ENCODE data around the gene PCGF3.
"Not testable (repeated sequence)": the region's sequence is repeated elsewhere in the genome, so short reads cannot be mapped to it uniquely, and the experiment has no call there.

PCGF3 gene

GRCh38 chr4:806979-807378 lies 101.3 kb downstream of the PCGF3 start:
- POLR2A ChIA-PET; H3K27ac ChIP-seq (ENCODE audit: extremely low read depth, low read depth, low read length); H3K4me3 ChIP-seq (ENCODE audit: low read depth, low read length); H3K4me1 ChIP-seq (ENCODE audit: control insufficient read depth, insufficient read depth, low read length); H3K36me3 ChIP-seq (ENCODE audit: control insufficient read depth in 2 of 2, insufficient read depth in 1 of 2, low read length in 2 of 2); H3K9me3 ChIP-seq (ENCODE audit: control insufficient read depth, insufficient read depth, low read depth, low read length): not testable (repeated sequence)
- CTCF ChIA-PET, result interaction anchor here (0.7 kb wide), 1 partner anchor 18 kb away, joined by 3 read pairs; no protein-coding TSS in a partner anchor
- TF ChIP-seq ZNF280D (tag by site-specific recombination; IDR thresholded peaks at IDR 0.05) (0 out of 2 replicates have a peak, but pooled peaks have one; percentile 32), ZNF146 (tag by site-specific recombination; IDR thresholded peaks at IDR 0.05) (peak; percentile 65; the same call in 1 of the 2 replicates)

- ChIA-PET POLR2A (no interaction called here), CTCF (interaction anchor here (0.7 kb wide), 1 partner anchor 17 kb away, joined by 3 read pairs; no protein-coding TSS in a partner anchor)
- Histone ChIP-seq H3K36me3 (ENCODE audit: control insufficient read depth in 2 of 2, insufficient read depth in 1 of 2, low read length in 2 of 2) (no peaks in the 10 kb centered on the region), H3K27ac (ENCODE audit: extremely low read depth, low read depth, low read length) (no peak overlapping the region), H3K9me3 (ENCODE audit: control insufficient read depth, insufficient read depth, low read depth, low read length) (no peaks in the 10 kb centered on the region), H3K4me1 (ENCODE audit: control insufficient read depth, insufficient read depth, low read length) (no peaks in the 10 kb centered on the region), H3K4me3 (ENCODE audit: low read depth, low read length) (no peak overlapping the region)
- TF ChIP-seq ZNF544 (tag by site-specific recombination; IDR thresholded peaks at IDR 0.05), result no peak
- TF ChIP-seq ZNF157 (tag by site-specific recombination; IDR thresholded peaks at IDR 0.05), result no peak
- TF ChIP-seq ZSCAN30 (tag by site-specific recombination; IDR thresholded peaks at IDR 0.05), result no peak
- TF ChIP-seq ZEB2 (tag by site-specific recombination; IDR thresholded peaks at IDR 0.05), result no peak
- TF ChIP-seq ZNF580 (tag by site-specific recombination; IDR thresholded peaks at IDR 0.05), result no peak
- no peak for TF ChIP-seq MEIS1 (CRISPR knock-in tag; IDR thresholded peaks at IDR 0.05; ENCODE audit: borderline replicate concordance)
- TF ChIP-seq ZNF366 (tag by site-specific recombination; conservative IDR thresholded peaks at IDR 0.05), result no peak
- no peak for TF ChIP-seq ZNF76 (tag by site-specific recombination; IDR thresholded peaks at IDR 0.05; ENCODE audit: borderline replicate concordance, low read depth)
- TF ChIP-seq KLF17 (tag by site-specific recombination; IDR thresholded peaks at IDR 0.05), result no peak
- no peak for TF ChIP-seq ZNF449 (tag by site-specific recombination; IDR thresholded peaks at IDR 0.05)
- no peak for TF ChIP-seq ZNF48 (tag by site-specific recombination; IDR thresholded peaks at IDR 0.05)
- no peak for TF ChIP-seq SP7 (tag by site-specific recombination; IDR thresholded peaks at IDR 0.05)
- TF ChIP-seq ZNF645 (tag by site-specific recombination; IDR thresholded peaks at IDR 0.05), result no peak
- no peak for TF ChIP-seq ZFHX2 (tag by site-specific recombination; conservative IDR thresholded peaks at IDR 0.05)
- TF ChIP-seq KLF16 (tag by site-specific recombination; IDR thresholded peaks at IDR 0.05), result no peak
- no peak for TF ChIP-seq ZNF214 (tag by site-specific recombination; IDR thresholded peaks at IDR 0.05; ENCODE audit: borderline replicate concordance)
- TF ChIP-seq TCF7L2 (IDR thresholded peaks at IDR 0.05; ENCODE audit: borderline replicate concordance, low read depth, low read length), result no peak
Measured at GRCh38 chr4:807792-808191, 102.2 kb downstream of the PCGF3 start.
